Measurements from ENCODE around the gene NRP1.

NRP1 gene

GRCh38 chr10:33186150-33186549 lies 148.3 kb downstream of the NRP1 start (continued):
- TF ChIP-seq CREB5 (CRISPR knock-in tag; IDR thresholded peaks at IDR 0.05; ENCODE audit: low read depth) = no peak
- no peak for TF ChIP-seq ARNTL (CRISPR knock-in tag; IDR thresholded peaks at IDR 0.05; ENCODE audit: borderline replicate concordance, low read depth)
- no peak for TF ChIP-seq PATZ1 (CRISPR knock-in tag; IDR thresholded peaks at IDR 0.05; ENCODE audit: borderline replicate concordance)

- no peak for ATAC-seq
These were observed 150.8 kb downstream of the NRP1 start for GRCh38 chr10:33183655-33184054.

GRCh38 chr10:33180921-33181320 lies 153.5 kb downstream of the NRP1 start:
- TF ChIP-seq ZFP30 (CRISPR knock-in tag; IDR thresholded peaks at IDR 0.05) = no peak
- no peak for TF ChIP-seq ARNTL (CRISPR knock-in tag; IDR thresholded peaks at IDR 0.05; ENCODE audit: borderline replicate concordance, low read depth)
- TF ChIP-seq POU6F1 (CRISPR knock-in tag; IDR thresholded peaks at IDR 0.05; ENCODE audit: borderline replicate concordance, low read depth) = no peak
- TF ChIP-seq ZNF565 (CRISPR knock-in tag; conservative IDR thresholded peaks at IDR 0.05; ENCODE audit: low read depth) = no peak
- no peak for TF ChIP-seq ZNF8 (CRISPR knock-in tag; IDR thresholded peaks at IDR 0.05)
- no peak for TF ChIP-seq ZNF70 (CRISPR knock-in tag; IDR thresholded peaks at IDR 0.05)
- TF ChIP-seq SNAI2 (CRISPR knock-in tag; IDR thresholded peaks at IDR 0.05) = no peak
- no peak for TF ChIP-seq TSHZ2 (CRISPR knock-in tag; IDR thresholded peaks at IDR 0.05)
- no peak for TF ChIP-seq CSRNP3 (CRISPR knock-in tag; IDR thresholded peaks at IDR 0.05)
- ATAC-seq = no peak

More at GRCh38 chr10:33183655-33184054, 150.8 kb downstream of the NRP1 start:
- TF ChIP-seq SNAI2 (CRISPR knock-in tag; IDR thresholded peaks at IDR 0.05) (no peak), BACH2 (CRISPR knock-in tag; IDR thresholded peaks at IDR 0.05; ENCODE audit: borderline replicate concordance) (no peak), ZNF565 (CRISPR knock-in tag; conservative IDR thresholded peaks at IDR 0.05; ENCODE audit: low read depth) (no peak), CSRNP3 (CRISPR knock-in tag; IDR thresholded peaks at IDR 0.05) (no peak)

GRCh38 chr10:33180390-33180789 lies 154.1 kb downstream of the NRP1 start:
- TF ChIP-seq OSR1 (CRISPR knock-in tag; IDR thresholded peaks at IDR 0.05) = no peak
- no peak for TF ChIP-seq ZNF565 (CRISPR knock-in tag; conservative IDR thresholded peaks at IDR 0.05; ENCODE audit: low read depth)
- ATAC-seq = no peak

- ATAC-seq = no peak
- TF ChIP-seq SNAI2 (CRISPR knock-in tag; IDR thresholded peaks at IDR 0.05) (no peak), ZNF70 (CRISPR knock-in tag; IDR thresholded peaks at IDR 0.05) (no peak), GLIS3 (CRISPR knock-in tag; IDR thresholded peaks at IDR 0.05) (no peak), TSHZ2 (CRISPR knock-in tag; IDR thresholded peaks at IDR 0.05) (no peak), ZFP30 (CRISPR knock-in tag; IDR thresholded peaks at IDR 0.05) (no peak), TCF4 (CRISPR knock-in tag; IDR thresholded peaks at IDR 0.05; ENCODE audit: borderline replicate concordance) (no peak), CSRNP3 (CRISPR knock-in tag; IDR thresholded peaks at IDR 0.05) (no peak), PPARA (CRISPR knock-in tag; IDR thresholded peaks at IDR 0.05; ENCODE audit: borderline replicate concordance) (no peak), RARB (CRISPR knock-in tag; IDR thresholded peaks at IDR 0.05) (no peak), ZC3H10 (CRISPR knock-in tag; IDR thresholded peaks at IDR 0.05) (no peak)
These were observed 155.4 kb downstream of the NRP1 start for GRCh38 chr10:33179067-33179466.
